Measurements from ENCODE around the gene ZNF45. TPM values are rescaled to one million over a fixed set of nuclear protein-coding genes. Genes with fewer than 3 reads are reported as not detected.
"Not testable (repeated sequence)": the region's sequence is repeated elsewhere in the genome, so short reads cannot be mapped to it uniquely, and the experiment has no call there.

The ZNF45 gene
- total RNA-seq, 1 experiment from 2014 or later = 12.5 TPM

DNA sequence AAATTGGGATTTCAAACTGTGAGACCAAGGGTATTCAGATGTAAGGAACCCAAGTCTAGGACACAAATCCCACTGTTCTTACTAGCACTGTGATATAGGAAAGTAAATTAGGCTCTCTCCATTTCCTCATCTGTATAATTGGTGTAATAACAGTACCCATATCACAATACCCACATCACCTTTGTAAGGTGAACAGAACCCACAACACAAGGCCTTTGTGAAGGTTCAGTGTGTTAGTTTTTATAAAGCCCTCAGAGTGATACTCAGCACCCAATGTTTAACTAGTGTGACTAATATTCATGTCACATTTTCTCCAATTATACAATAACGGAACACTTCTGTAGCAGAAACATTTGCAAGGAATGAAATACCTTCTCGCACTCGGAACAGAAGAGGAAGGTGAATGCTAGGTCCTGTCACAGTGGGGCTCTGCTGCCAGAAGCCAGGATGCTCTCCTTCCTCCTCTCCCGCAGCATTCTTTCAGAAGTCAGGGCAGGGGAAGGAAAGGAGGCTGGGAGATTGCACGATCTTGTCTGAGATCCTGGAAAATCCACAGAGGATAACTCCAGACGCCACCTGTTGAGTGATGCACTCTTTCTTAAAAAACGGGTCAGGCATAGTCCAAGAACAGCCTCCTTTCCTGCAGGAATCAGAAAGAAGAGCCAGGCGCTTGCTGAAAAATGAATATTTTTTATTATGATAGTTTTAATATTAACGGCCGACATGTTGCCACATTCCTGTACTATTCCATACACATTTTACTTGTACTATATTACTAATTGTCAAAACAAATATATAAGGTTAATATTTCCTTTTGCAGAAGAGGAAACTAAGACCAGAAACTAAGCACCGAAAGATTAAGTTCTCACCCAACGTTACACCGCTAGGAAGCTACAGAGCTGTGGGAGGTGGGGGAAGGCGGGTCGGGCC lies 762 bp downstream of the ZNF45 start:
- DNase-seq (ENCODE audit: low read depth, low spot score) = no peak
- in situ Hi-C loops (cut with HindIII; ENCODE audit: low pct_unique_long_range_greater_than_20kb, low sequenced_read_pairs) = no loop called here

DNA sequence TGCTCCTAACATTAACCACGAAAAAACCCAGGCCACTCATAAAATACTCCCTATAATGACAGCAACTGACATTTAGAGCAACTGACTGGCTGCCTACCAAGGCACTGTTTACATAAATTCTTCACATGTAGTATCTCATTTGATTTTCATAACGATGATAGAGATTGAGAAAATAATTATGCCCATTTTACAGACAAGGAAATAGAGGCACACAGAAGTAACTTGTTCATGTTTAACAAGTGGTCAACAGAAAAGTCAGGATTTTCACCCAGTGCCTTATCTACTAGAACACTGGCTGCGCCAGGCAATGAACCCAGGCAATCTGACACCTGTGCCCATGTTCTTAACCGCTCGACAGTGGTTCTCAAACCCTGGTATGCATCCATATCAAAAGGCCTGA lies 6.3 kb downstream of the ZNF45 start:
- in situ Hi-C loops (cut with HindIII; ENCODE audit: low pct_unique_long_range_greater_than_20kb, low sequenced_read_pairs) = no loop called here
- no peak for DNase-seq (ENCODE audit: low read depth, low spot score)

- in situ Hi-C loops (cut with HindIII; ENCODE audit: low pct_unique_long_range_greater_than_20kb, low sequenced_read_pairs) = no loop called here
- no peak for DNase-seq (ENCODE audit: low read depth, low spot score)
Observed at GRCh38 chr19:43923875-43924274, 11.2 kb downstream of the ZNF45 start.

DNA sequence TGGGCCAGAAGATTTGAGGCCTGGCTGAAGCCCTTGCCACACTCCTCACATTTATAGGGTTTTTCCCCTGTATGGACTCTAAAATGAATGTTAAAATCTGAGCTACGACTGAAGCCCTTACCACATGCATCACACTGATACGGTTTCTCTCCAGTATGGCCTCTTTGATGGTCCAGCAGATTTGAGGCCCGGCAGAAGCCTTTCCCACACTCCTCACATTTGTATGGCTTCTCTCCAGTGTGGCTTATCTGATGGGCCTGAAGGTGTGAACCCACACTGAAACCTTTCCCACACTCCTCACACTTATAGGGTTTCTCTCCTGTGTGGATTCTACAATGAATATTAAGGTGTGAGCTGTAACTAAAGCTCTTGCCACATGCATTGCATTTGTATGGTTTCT lies 21.0 kb downstream of the ZNF45 start:
- in situ Hi-C loops (cut with HindIII; ENCODE audit: low pct_unique_long_range_greater_than_20kb, low sequenced_read_pairs) = no loop called here
- no peak for DNase-seq (ENCODE audit: low read depth, low spot score)

DNA sequence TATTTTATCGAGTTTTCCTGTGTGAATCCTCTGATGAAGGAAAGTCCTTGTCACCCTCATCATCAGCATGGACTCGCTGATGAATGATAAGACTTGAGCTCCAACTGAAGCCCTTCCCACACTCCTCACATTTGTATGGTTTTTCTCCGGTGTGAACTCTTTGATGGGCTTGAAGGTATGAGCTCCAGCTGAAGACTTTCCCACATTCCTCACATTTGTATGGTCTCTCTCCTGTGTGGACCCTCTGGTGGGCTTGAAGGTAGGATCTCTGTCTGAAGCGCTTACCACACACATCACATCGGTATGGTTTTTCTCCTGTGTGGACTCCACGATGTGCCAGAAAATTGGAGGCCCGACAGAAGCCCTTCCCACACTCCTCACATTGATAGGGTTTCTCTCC lies 21.7 kb downstream of the ZNF45 start:
- no peak for DNase-seq (ENCODE audit: low read depth, low spot score)
- in situ Hi-C loops (cut with HindIII; ENCODE audit: low pct_unique_long_range_greater_than_20kb, low sequenced_read_pairs) = no loop called here

- no peak for DNase-seq (ENCODE audit: low read depth, low spot score)
- in situ Hi-C loops (cut with HindIII; ENCODE audit: low pct_unique_long_range_greater_than_20kb, low sequenced_read_pairs) = no loop called here
Observed at GRCh38 chr19:43910884-43911283, 24.2 kb downstream of the ZNF45 start.

GRCh38 chr19:43908659-43909058 lies 26.4 kb downstream of the ZNF45 start:
- in situ Hi-C loops (cut with HindIII; ENCODE audit: low pct_unique_long_range_greater_than_20kb, low sequenced_read_pairs) = no loop called here
- DNase-seq (ENCODE audit: low read depth, low spot score) = no peak

GRCh38 chr19:43906774-43907173 lies 28.3 kb downstream of the ZNF45 start:
- in situ Hi-C loops (cut with HindIII; ENCODE audit: low pct_unique_long_range_greater_than_20kb, low sequenced_read_pairs) = no loop called here
- no peak for DNase-seq (ENCODE audit: low read depth, low spot score)

DNA sequence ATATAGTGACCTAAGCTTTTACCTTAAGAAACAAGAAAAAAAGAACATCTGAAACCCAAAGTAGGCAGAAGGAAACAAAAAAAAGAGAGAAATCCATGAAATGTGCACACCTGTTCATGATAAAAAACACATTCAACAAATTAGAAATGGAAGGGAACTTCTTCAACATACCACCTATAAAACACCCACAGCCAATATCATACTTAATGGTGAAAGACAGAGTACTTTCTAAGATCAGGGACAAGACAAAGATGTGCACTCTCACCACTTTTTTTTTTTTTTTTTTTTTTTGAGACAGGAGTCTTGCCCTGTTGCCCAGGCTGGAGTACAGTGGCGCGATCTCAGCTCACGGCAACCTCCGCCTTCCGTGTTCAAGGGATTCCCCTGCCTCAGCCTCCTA lies 29.2 kb downstream of the ZNF45 start:
- in situ Hi-C loops (cut with HindIII; ENCODE audit: low pct_unique_long_range_greater_than_20kb, low sequenced_read_pairs) = no loop called here

GRCh38 chr19:43902399-43902798 lies 32.7 kb downstream of the ZNF45 start:
- DNase-seq (ENCODE audit: low read depth, low spot score) = no peak
- in situ Hi-C loops (cut with HindIII; ENCODE audit: low pct_unique_long_range_greater_than_20kb, low sequenced_read_pairs) = no loop called here

More for the DNA sequence above, 29.2 kb downstream of the ZNF45 start:
- no peak for DNase-seq (ENCODE audit: low read depth, low spot score)

DNA sequence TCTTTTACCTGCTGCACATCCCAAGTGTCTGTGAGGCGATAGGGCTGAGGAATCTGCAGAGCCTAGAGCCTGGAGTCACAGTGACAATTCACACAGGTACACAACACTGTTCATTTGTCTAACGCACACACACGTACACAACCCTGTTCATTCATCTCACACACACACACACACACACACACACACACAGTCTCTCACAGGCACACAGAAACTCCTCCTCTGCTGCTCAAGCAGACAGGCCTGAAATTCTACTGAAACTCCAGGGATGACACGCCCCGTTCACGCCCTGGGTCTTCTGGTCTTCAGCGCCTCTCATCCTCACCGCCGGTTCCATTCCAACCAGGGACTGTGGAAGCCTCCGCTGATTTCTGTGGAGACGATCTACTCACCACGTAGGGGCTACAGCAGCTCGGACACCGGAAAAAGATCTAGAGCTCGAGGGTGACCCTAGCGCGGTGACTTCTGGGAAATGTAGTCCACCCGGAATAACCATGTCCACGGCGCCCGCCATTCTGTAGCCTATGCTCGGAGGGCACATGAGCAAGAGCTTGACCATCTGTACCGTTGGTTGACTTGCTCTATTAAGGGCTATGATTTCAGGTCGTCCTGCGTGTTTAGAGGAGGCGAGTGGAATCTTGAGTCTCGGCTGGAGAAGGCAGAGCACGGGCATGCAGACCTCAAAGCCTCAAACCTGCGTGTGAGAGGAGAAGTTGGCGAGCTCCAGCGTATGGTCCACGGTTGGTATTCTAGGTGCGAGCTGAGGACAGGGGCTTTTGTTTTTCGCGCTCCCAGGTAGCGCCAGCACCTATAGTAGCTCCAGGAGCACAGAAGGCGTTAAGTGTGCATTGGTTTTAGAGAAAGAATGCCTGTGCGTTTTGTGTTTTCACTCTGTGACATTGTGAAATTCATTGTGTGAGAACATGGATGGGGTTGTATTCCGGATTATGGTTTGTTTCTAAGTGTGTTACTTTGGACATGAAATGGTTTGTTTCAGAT lies 33.4 kb downstream of the ZNF45 start:
- DNase-seq (ENCODE audit: low read depth, low spot score) = peak; percentile 78
- in situ Hi-C loops (cut with HindIII; ENCODE audit: low pct_unique_long_range_greater_than_20kb, low sequenced_read_pairs) = no loop called here

DNA sequence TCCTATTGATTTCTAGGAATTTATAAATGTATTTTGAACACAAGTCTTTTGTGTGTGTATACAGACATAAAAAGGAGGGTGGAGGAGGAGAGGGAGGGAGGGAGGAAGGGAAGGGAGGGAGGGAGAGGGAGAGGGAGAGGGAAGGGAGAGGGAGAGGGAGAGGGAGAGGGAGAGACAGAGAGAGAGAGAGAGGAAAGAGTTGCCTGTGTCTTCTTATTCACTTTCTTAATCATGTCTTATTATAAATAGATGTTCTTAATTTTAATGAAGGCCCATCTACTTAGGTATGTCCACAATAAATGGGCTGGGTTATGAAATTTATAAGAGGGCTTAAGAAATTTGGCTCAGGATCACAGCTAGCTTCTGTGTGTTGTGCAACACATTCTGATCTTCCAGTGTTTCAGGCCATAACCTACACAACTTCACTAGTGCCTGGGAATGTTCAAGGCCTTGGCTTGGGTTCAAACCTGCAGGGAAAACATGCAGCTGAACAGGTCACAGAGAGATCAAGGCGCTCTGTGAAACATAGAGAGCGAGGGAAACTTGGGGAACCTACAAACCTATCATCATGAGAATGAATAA lies 39.3 kb downstream of the ZNF45 start:
- DNase-seq (ENCODE audit: low read depth, low spot score) = no peak
- in situ Hi-C loops (cut with HindIII; ENCODE audit: low pct_unique_long_range_greater_than_20kb, low sequenced_read_pairs) = no loop called here

- no peak for DNase-seq (ENCODE audit: low read depth, low spot score)
- in situ Hi-C loops (cut with HindIII; ENCODE audit: low pct_unique_long_range_greater_than_20kb, low sequenced_read_pairs) = no loop called here
Observed at GRCh38 chr19:43883864-43884263, 51.2 kb downstream of the ZNF45 start, which contains the start of gene ZNF404. Gene ZNF404 (minus strand): TSS chr19:43883964.

- no peak for DNase-seq (ENCODE audit: low read depth, low spot score)
- in situ Hi-C loops (cut with HindIII; ENCODE audit: low pct_unique_long_range_greater_than_20kb, low sequenced_read_pairs) = no loop called here
Observed at GRCh38 chr19:43880483-43880882, 54.6 kb downstream of the ZNF45 start.

DNA sequence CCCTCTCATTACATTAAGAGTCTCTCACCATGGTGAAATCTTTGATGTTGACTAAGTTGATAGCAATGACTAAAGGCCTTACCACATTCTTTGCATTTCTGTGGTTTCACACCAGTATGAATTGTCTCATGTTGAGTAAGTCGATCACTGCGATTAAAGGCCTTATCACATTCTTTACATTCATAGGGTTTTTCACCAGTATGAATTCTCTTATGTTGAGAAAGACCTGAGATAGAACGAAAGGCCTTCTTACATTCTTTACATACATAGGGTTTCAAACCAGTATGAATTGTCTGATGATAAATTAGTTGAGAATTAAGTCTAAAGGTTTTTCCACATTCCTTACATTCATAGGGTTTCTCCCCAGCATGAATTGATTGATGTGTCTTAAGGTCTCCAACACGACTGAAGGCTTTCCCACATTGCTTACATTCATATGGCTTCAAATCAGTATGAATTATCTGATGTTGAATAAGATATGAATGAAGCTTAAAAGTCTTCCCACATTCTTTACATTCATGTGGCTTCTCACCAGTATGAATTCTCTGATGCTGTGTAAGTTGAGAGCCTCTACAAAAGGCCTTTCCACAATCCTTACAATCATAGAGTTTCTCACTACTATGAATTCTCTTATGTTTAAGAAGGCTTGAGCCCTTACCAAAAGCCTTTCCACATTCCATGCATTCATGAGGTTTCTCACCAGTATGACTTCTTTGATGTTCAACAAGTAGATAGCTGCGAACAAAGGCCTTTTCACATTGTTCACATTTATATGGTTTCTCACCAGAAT lies 62.3 kb downstream of the ZNF45 start:
- DNase-seq (ENCODE audit: low read depth, low spot score) = no peak

DNA sequence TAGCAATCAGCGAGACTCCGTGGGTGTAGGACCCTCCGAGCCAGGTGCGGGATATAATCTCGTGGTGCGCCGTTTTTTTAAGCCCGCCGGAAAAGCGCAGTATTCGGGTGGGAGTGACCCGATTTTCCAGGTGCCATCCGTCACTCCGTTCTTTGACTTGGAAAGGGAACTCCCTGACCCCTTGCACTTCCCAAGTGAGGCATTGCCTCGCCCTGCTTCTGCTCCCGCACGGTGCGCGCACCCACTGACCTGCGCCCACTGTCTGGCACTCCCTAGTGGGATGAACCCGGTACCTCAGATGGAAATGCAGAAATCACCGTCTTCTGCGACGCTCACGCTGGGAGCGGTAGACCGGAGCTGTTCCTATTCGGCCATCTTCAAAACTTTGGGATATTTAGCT lies 68.2 kb downstream of the ZNF45 start:
- in situ Hi-C loops (cut with HindIII; ENCODE audit: low pct_unique_long_range_greater_than_20kb, low sequenced_read_pairs) = not testable (repeated sequence)

More for the DNA sequence above, 62.3 kb downstream of the ZNF45 start:
- in situ Hi-C loops (cut with HindIII; ENCODE audit: low pct_unique_long_range_greater_than_20kb, low sequenced_read_pairs) = no loop called here

More for the DNA sequence above, 68.2 kb downstream of the ZNF45 start:
- DNase-seq (ENCODE audit: low read depth, low spot score) = not testable (repeated sequence)
